Measurements from ENCODE around the gene GATA5.

DNA sequence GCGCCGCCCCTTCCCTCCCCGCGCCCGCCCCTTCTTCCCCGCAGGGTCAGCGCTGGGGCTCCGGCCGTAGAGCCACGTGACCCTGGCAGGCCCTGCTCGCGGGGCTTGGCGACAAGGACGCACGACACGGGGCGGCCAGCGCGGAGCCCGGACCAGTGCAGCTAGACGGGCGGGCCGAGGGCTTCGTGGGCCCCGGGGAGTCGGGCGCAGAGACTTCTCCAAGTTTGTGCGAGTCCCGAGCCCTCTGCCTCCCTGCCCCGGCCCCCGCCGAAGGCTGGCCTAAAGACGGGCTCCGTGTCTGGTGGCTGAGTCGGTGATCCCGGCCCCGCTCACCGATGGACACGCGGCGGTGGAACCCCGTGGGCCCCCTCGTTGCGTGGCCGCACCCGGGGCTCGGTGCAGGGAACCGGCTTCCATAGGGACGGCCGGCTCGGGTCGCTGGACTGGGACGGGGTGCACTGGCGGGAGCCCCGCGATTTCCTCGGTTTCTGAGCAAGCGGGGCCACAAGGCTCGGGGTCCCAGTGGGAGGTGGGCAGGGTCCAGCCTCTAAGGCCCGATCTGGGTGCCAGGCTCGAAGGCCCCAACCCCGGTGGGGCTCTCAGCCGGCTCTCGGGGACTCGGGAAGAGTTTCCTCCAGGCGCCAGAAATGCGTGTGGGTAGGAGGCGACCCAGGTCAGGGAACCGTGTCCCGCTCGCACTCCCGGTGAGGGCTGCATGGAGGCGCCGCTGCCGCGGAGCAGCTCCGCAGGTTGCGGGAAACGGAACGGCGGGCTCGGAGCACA, 452 bp upstream of the GATA5 start:
- TF ChIP-seq POLR2A (IDR thresholded peaks at IDR 0.05): no peak
- TF ChIP-seq CTCF (IDR thresholded peaks at IDR 0.05): no peak

All from suprapubic skin (tissue), 3 donors.